Gastroesophageal sphincter (tissue), 4 donors: ENCODE results near the gene SEC22A. TPM values are rescaled to one million over a fixed set of nuclear protein-coding genes. Genes with fewer than 3 reads are reported as not detected.

ENCODE experiments used
- ATAC-seq: fragments of 150-250 bp; one replicate; pipeline ENCODE4 v1.9.1; 2016; ENCODE audit warnings: mild to moderate bottlenecking, moderate library complexity
- H3K27ac ChIP-seq, 4 donors: fragments of 200-600 bp; sonication (generic) in 3 of 4; 1 replicate in 3 of 4; 2 replicates in 1 of 4; pipeline ENCODE4 v1.5.1; 2016 to 2019
- H3K27me3 ChIP-seq: fragments of 200-600 bp; sonication (generic); one replicate; pipeline ENCODE4 v1.5.1; 2019
- H3K36me3 ChIP-seq, 2 donors: fragments of 200-600 bp; sonication (generic); one replicate each; pipeline ENCODE4 v1.5.1; 2019; ENCODE audit warnings: control low read depth in 1 of 2
- H3K4me1 ChIP-seq, 3 donors: fragments of 200-600 bp; sonication (generic); 1 replicate in 2 of 3; 2 replicates in 1 of 3; pipeline ENCODE4 v1.5.1; 2016 to 2019; ENCODE audit warnings: control low read depth in 2 of 3
- H3K4me3 ChIP-seq, 2 donors: fragments of 200-600 bp; sonication (generic); one replicate each; pipeline ENCODE4 v1.5.1; 2019; ENCODE audit warnings: mild to moderate bottlenecking in 1 of 2, moderate library complexity in 1 of 2
- H3K9me3 ChIP-seq, 3 donors: fragments of 200-600 bp; sonication (generic); one replicate each; pipeline ENCODE4 v1.5.1; 2017 to 2019; ENCODE audit warnings: control low read depth in 2 of 3
- CTCF ChIP-seq, 4 experiments: fragments of 200-600 bp in 2 of 4; fragments of 450-650 bp in 2 of 4; sonication (generic) in 1 of 4; IDR thresholded peaks; one replicate each; pipeline ENCODE4 v1.5.1; 2017 to 2019; ENCODE audit warnings: antibody characterized with exemption in 4 of 4, mild to moderate bottlenecking in 2 of 4, moderate library complexity in 2 of 4
- EP300 ChIP-seq: sonication (generic); formaldehyde crosslinking; IDR thresholded peaks from one replicate; pipeline ENCODE4 v1.6.1; 2017; ENCODE audit warnings: antibody characterized with exemption, mild to moderate bottlenecking
- POLR2A ChIP-seq, 2 donors: fragments of 450-650 bp; IDR thresholded peaks; one replicate each; pipeline ENCODE4 v1.6.1; 2017; ENCODE audit warnings: antibody characterized with exemption in 2 of 2, mild to moderate bottlenecking in 2 of 2, moderate library complexity in 1 of 2
- POLR2AphosphoS5 ChIP-seq: sonication (generic); formaldehyde crosslinking; IDR thresholded peaks from one replicate; pipeline ENCODE4 v1.6.1; 2017; ENCODE audit warnings: antibody characterized with exemption
- WGBS, 2 donors: methylation state at CpG; one replicate each; pipeline ENCODE4 v1.1.5; 2018; ENCODE audit warnings: low coverage in 1 of 2; 5-methylcytosine and 5-hydroxymethylcytosine counted together
- total RNA-seq, 4 donors: library from RNA; depleted of rRNA; stranded (reverse); fragments of >200 nt; gene quantifications; one replicate each; pipeline ENCODE4 v1.1.0, GENCODE V29; 2016

Gene SEC22A
- total RNA-seq, 4 donors from 2014 or later, result 17.3 to 32.2 (median 23.9) TPM

GRCh38 chr3:123303976-123304560 lies 102.3 kb downstream of the SEC22A start:
- H3K27me3 ChIP-seq, result no peaks in the 10 kb centered on the region
- 75 to 87% methylated on average over 2 to 6 of the region's 15 CpGs for WGBS, 2 donors
- TF ChIP-seq EP300, result no peak
- no peak for TF ChIP-seq CTCF (IDR thresholded peaks at IDR 0.05)
- TF ChIP-seq POLR2AphosphoS5, result no peak
- TF ChIP-seq POLR2A (IDR thresholded peaks at IDR 0.05), result no peak
- H3K27ac ChIP-seq, result peak overlapping the region in 2 of 4 donors; percentile 27
- no peaks in the 10 kb centered on the region for H3K9me3 ChIP-seq
- H3K4me1 ChIP-seq, result no peaks in the 10 kb centered on the region
- H3K36me3 ChIP-seq, result peaks cover 0 to 96% of the 10 kb centered on the region in 2 donors
- ATAC-seq, result no peak
- H3K4me3 ChIP-seq, result no peak overlapping the region

GRCh38 chr3:123305192-123305591 lies 103.4 kb downstream of the SEC22A start:
- Histone ChIP-seq H3K27ac (peak overlapping the region in 2 of 4 donors; percentile 27 to 41), H3K27me3 (no peaks in the 10 kb centered on the region), H3K36me3 (peaks cover 0 to 96% of the 10 kb centered on the region in 2 donors), H3K4me1 (no peaks in the 10 kb centered on the region), H3K4me3 (no peak overlapping the region), H3K9me3 (no peaks in the 10 kb centered on the region)
- no peak for ATAC-seq
- WGBS, 2 donors, result no CpG with 5 or more reads among the region's 2 CpGs
- TF ChIP-seq CTCF (IDR thresholded peaks at IDR 0.05), result no peak
- no peak for TF ChIP-seq EP300
- TF ChIP-seq POLR2A (IDR thresholded peaks at IDR 0.05), result no peak
- TF ChIP-seq POLR2AphosphoS5, result no peak

- Histone ChIP-seq H3K9me3 (no peaks in the 10 kb centered on the region), H3K27ac (no peak overlapping the region), H3K36me3 (peaks cover 0 to 96% of the 10 kb centered on the region in 2 donors), H3K27me3 (no peaks in the 10 kb centered on the region), H3K4me3 (no peak overlapping the region), H3K4me1 (no peaks in the 10 kb centered on the region)
- 62 to 81% methylated on average over 5 of the region's 5 CpGs for WGBS, 2 donors
- no peak for TF ChIP-seq POLR2AphosphoS5
- no peak for TF ChIP-seq CTCF (IDR thresholded peaks at IDR 0.05)
- no peak for TF ChIP-seq EP300
- no peak for TF ChIP-seq POLR2A (IDR thresholded peaks at IDR 0.05)
- no peak for ATAC-seq
Measured at GRCh38 chr3:123307064-123307463, 105.3 kb downstream of the SEC22A start.

- H3K27ac ChIP-seq, result peak overlapping the region in 1 of 4 donors; percentile 35
- H3K27me3 ChIP-seq, result no peaks in the 10 kb centered on the region
- no peaks in the 10 kb centered on the region for H3K9me3 ChIP-seq
- H3K4me1 ChIP-seq, result peaks cover 0 to 29% (median 0%) of the 10 kb centered on the region in 3 donors
- ATAC-seq, result no peak
- TF ChIP-seq CTCF (IDR thresholded peaks at IDR 0.05), result no peak
- no peak for TF ChIP-seq POLR2AphosphoS5
- no peak for TF ChIP-seq POLR2A (IDR thresholded peaks at IDR 0.05)
- TF ChIP-seq EP300, result no peak
- 63 to 83% methylated on average over 2 to 5 of the region's 8 CpGs for WGBS, 2 donors
- H3K4me3 ChIP-seq, result no peak overlapping the region
- H3K36me3 ChIP-seq, result peaks cover 0 to 96% of the 10 kb centered on the region in 2 donors
Measured at GRCh38 chr3:123310186-123310585, 108.4 kb downstream of the SEC22A start.

GRCh38 chr3:123310741-123311140 lies 109.0 kb downstream of the SEC22A start:
- no peak for ATAC-seq
- Histone ChIP-seq H3K4me3 (no peak overlapping the region), H3K27ac (peak overlapping the region in 1 of 4 donors; percentile 35), H3K36me3 (peaks cover 0 to 96% of the 10 kb centered on the region in 2 donors), H3K4me1 (peaks cover 0 to 35% (median 0%) of the 10 kb centered on the region in 3 donors), H3K9me3 (no peaks in the 10 kb centered on the region), H3K27me3 (no peaks in the 10 kb centered on the region)
- WGBS, 2 donors, result 46 to 53% methylated on average over 3 to 6 of the region's 6 CpGs
- TF ChIP-seq EP300 (no peak), POLR2AphosphoS5 (no peak), CTCF (IDR thresholded peaks at IDR 0.05) (no peak), POLR2A (IDR thresholded peaks at IDR 0.05) (no peak)
